ENCODE results near the gene PHLDA2. TPM values are rescaled to one million over a fixed set of nuclear protein-coding genes. Genes with fewer than 3 reads are reported as not detected.
A peak's percentile ranks its signal among the peaks of the same experiment; 100 is the strongest.
"Not testable (repeated sequence)": the region's sequence is repeated elsewhere in the genome, so short reads cannot be mapped to it uniquely, and the experiment has no call there.

PHLDA2 gene
- total RNA-seq, 1 experiment from 2014 or later: 34.4 TPM

DNA sequence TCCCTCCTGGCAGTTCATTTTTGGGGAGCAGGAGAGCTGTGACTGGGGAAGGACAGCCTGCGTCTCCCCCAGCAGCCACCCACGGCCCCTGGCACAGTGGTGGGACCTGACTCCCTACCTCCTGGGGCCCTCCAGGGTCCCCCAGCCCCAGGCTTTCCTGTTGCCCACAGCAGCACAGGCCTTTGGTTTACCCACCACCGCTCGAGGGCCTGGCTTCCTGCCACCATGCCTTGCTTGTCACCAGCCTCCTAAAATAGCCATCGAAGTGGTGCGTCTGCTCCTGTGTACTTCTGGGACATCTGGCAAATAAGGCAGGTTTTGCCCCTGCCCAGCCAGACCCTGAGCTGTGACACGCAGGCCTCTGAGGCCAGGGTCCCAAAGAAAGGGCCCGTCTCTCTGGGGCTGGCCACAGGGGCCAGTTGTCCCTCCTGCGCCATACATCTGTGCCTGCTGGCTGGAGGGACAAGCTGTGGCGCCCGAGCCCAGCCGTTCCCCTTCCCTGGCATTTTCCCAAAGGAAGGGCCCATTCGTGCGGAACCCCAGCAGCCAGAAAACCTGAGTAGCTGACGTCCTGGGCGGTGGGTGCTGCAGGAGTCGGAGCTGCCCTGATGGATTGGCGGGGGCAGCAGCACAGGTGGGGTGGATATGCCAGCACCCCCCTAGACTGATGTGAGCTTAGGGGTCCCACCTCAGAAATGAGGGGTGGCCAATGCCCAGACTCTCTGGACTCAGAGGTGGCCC, 14.6 kb downstream of the PHLDA2 start:
- DNase-seq (ENCODE audit: low spot score): no peak

DNA sequence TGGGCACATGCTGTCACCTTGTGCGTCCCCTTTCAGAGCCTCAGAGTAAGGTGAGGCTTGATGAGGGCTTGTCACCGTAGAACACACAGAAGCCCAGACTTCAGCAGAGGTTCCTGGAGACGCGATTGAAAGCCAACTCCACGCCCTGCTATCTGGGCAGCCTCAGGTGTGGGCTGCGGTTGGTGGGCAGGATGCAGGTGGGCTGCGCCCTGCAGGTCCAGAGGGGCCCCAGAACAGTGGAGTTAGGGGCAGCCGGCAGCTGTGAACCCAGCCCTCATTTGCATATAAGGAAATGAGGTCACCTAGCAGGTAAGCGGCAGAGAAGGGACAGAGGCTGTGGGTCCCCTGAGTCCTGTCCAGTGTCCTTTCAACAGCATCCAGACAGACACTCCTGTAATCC, 15.4 kb downstream of the PHLDA2 start:
- DNase-seq (ENCODE audit: low spot score): no peak

DNA sequence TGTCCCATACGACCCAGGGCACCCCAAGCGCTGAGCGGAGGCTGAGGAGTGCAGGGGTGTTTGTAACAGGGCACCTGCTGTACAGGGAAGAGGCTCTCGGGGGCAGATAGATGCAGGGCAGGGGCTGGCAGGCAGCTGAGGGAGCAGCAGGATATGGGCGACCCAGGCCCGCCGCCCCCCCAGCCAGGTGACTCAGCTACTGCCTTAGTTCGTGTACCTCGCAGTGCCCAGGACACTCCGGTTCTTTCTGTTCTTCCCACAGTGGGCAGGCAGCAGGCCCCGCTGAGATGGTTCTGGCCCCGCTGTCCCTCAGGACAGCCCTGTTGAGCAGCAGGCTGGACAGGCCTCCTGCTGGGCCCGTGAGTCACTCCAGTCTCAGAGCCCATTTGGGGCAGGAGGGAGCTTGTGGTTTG, 16.2 kb downstream of the PHLDA2 start:
- DNase-seq (ENCODE audit: low spot score): peak; percentile 74

DNA sequence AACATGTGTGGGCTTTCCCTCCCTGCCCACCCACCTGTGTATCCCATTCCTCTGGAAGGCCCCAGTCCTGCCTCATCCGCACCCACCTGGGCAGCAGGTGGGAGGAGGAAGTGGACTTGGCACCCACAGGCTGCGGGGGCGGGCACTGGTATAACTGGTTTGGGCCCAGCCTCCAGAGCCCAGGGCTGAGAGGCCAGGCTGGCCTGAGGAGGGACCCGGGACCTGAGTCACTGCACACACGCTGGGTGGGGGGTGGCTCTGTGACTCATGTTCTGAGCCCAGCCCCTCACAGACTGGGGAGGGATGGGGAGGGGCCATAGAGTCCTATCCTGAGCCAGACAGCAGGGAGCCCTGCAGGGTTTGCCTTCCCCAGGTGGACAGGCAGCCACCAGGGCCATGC, 16.7 kb downstream of the PHLDA2 start:
- DNase-seq (ENCODE audit: low spot score): peak; percentile 97

DNA sequence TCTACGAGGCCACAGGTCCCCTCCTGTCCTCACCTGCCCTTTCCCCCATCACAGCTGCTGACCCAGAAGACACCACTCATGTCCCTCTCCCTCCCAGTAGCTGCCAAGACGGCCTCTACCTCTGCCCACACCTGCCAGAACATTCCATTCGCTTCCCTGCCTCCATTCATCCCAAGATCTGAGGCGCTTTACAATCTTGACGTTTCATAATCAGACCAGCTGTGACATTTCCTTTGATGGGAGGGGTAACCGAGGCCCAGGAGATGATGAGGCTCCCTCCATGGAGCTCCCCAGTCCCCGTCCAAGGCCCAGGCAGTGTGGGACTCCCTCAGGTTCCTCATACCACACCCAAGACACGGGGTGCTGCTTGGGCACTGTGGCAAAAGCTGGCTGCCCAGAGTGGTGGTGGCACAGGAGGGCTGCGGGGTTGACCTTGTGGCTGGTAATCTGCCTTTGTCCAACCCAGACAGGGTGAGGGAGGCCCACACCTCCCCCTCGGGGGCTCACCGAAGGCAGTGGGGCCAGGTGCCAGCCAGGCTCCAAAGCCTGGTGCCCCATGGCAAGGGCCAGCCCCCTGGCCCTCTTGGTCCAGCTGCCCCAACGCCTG, 17.3 kb downstream of the PHLDA2 start:
- DNase-seq (ENCODE audit: low spot score): no peak

DNA sequence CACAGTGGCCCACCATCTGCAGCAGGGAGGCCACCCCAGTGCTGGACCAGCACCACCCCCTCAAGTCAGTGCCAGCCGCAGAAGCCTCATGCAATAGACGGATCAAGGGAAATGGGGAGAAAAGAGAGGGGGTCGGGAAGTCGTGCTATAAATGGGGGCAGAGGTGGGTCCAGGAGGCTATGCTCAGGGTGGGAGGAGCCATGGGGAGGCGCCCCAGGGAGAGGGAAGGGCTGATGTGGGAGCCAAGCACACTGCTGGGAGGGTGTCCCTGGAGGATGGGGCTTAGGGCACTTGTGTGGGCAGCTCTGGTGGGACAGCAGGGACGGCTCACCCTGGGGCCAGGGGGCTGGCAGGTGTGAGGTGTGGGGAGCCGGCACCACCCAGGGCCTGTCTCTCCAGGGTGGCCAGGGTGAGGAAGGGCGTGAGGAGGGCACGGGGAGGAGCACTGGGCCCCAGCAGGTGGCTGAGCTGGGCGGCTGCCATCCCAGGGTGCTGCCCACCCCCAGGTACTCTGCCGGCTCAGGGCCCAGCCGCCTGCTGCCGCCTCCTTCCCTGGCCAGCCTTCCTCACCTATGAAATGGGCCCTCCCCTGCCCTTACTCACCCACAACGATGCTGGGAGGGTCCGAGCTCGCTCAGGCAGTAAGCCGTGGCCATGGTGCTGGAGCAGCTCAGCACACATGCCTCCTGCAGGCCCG, 18.0 kb downstream of the PHLDA2 start:
- no peak for DNase-seq (ENCODE audit: low spot score)

DNA sequence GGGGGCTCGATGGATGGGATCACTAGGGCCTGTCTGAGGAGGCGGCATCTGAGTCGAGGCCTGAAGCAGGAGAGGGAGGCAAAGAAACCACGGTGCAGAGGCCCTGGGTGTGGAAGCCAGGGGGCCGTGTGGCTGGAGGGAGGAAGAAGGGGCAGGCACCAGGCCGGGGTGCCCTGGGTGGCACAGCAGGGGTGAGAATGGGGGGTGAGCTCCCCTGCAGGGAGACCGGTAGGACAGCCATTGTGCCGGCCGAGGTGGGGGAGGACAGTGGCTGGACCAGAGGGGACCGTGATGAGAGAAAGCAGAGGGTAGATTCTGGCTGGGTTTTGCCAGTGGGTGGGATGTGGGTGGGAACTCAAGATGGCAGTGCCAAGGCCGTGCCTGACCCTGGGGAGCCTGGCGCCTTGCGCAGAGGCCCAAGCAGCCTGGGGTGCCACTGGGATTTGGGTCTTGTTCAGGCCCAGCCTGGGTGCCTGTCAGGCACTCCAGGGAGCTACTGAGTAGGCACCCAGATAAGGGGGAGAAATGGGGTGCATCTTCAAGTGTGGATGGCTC, 18.7 kb downstream of the PHLDA2 start:
- DNase-seq (ENCODE audit: low spot score): no peak

DNA sequence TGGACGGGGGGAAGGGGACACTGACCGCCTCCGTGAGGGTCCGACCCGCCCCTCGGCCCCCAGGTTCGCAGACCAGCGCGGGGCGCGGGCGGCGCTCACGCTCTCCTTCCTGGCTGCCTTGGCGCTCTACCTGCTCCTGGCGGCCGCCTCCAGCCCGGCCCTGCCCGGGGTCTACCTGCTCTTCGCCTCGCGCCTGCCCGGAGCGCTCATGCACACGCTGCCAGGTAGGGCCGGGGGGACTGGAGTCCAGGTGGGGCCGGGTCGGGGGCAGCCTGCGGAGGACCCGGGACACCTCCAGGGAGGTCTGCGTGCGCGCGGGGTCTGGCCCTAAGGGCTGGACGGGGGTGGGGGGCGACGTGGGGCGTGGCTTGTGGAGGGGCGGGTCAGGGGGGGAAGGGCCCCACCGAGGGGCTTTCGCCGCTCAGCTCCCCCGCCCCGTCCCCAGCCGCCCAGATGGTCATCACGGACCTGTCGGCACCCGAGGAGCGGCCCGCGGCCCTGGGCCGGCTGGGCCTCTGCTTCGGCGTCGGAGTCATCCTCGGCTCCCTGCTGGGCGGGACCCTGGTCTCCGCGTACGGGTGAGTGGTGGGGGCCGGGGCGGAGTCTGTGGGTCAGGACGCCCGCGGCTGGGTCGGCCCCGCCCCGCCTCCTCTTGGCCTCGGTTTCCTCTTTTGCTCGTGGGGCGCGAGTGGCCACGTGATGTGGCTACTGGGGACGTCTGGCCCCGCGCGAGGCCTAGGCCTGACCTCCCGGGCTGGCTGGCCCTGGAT, 19.9 kb downstream of the PHLDA2 start:
- DNase-seq (ENCODE audit: low spot score): no peak

DNA sequence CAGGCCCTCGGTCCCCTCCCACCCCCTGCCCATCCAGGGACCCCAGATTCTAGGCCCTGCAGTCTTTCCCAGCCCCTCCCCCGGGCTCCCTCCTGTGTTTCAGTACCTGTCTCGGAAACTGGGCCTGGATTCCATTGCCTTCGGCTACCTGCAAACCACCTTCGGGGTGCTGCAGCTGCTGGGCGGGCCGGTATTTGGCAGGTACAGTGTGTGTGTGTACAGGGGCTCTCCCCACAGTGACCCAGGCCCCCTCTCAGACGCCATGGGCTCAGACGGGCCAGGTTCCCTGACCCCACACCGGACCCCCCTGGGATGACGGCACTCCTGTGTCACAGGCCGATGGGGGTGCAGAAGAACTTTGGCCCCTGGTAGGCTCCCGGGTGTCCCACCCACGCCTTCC, 21.1 kb downstream of the PHLDA2 start:
- no peak for DNase-seq (ENCODE audit: low spot score)

DNA sequence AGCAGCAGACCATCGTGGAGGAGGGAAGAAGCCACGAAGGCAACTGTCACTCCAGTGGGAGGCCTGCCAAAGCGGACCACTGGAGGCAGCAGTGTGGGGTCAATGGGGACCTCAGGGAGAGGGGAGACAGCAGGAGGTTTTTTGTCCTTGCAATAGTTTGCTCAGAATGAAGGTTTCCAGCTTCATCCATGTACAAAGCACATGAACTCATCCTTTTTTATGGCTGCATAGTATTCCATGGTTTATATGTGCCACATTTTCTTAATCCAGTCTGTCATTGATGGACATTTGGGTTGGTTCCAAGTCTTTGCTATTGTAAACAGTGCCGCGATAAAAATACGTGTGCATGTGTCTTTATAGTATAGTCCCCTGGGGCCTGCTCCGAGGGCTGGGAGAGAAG, 23.9 kb downstream of the PHLDA2 start:
- DNase-seq (ENCODE audit: low spot score): not testable (repeated sequence)

DNA sequence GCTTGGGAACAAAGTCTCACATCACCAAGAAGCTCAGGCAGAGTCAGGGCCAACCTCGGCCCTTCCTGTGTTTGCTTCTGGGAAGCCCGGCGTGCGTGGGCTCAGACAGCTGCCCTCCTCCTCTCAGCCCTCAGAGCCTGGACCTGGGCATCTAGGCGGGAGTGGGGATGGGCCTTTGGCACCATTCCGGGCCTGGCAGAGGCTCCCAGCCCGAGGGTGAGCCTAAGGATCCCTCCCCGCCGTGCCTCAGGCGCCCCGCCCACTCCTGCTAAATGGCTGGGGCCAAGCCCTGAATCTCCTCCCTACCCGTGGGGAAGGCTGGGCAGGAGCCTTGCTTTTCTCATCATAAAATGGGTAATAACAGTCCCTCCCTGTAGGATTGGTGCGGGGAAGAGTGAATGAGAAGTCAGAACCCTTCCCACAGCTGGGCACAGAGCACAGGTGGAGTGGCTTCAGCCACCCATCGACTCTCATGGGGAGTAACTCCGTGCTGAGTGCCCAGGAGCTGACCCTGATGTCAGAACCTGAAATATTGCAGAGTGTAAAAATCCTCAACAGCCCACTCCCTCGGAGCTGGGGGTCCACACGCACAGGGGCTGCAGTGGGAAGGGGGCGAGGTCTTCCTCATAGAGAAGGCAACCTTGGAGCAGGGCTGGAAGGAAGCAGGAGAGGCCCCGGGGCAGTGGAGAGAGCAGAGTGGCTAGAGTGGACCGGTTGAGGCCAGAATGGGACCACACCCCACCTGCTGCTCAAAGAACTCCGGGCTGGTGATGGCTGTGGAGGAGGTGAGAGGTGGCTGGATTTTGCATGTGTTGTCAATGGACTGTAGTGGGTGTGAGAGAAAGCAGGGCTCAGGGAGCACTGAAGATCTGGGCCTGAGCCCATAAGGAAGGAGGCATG, 24.8 kb downstream of the PHLDA2 start:
- DNase-seq (ENCODE audit: low spot score): no peak

DNA sequence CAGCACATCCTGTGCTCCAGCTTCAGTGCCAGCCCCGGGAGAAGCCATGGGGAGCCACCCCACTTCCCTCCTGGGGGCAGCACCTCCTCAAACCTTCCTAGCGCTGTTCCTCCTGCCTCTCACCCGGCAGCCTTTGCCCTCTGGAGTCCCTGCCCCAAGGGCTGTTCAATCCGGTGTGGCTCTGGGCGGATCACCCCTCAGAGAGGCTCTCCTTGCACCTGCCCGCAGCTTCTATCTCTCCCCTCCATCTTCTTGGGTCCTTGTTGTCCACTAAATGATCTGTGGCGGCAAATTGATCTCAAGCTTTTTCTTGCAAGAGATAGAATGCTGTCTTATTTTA, 25.6 kb downstream of the PHLDA2 start:
- DNase-seq (ENCODE audit: low spot score): no peak

DNA sequence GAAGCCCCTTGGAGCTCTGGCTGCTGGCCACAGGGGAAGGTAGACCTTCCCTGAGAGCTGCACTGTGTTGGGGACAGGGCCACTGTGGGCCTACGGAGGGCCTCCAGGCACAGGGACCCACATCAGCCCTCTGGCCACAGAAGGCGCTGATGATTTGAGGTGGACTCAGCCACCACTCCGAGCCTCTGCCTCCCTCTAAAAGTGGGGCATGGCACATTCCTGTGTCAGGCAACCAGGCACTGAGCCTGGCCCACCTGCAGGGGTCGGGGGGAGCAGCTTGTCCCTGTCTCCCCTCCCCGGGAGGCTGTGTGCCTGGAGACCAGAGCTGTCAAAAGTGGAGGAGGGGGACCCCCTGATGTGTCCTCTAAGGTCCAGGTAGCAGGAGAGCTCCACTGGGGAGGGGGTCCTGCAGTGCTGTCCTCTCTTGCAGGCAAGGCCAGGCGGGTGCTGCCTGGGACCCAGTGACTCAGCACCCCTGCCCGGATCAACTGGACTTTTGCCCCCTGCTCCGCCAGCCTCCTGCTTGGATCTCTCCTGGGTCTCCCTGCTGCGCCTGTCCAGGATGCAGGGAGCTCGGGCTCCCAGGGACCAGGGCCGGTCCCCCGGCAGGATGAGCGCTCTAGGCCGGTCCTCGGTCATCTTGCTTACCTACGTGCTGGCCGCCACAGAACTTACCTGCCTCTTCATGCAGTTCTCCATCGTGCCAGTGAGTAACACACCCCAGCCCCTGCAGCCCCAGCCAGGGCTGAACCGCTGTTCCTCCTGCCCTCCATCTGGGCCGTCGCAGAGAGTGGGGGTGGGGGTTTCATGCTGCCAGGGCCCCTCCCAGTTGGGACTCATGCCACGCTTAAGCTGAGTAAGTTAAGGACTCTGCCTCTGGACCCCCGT, 26.2 kb downstream of the PHLDA2 start:
- DNase-seq (ENCODE audit: low spot score): no peak

DNA sequence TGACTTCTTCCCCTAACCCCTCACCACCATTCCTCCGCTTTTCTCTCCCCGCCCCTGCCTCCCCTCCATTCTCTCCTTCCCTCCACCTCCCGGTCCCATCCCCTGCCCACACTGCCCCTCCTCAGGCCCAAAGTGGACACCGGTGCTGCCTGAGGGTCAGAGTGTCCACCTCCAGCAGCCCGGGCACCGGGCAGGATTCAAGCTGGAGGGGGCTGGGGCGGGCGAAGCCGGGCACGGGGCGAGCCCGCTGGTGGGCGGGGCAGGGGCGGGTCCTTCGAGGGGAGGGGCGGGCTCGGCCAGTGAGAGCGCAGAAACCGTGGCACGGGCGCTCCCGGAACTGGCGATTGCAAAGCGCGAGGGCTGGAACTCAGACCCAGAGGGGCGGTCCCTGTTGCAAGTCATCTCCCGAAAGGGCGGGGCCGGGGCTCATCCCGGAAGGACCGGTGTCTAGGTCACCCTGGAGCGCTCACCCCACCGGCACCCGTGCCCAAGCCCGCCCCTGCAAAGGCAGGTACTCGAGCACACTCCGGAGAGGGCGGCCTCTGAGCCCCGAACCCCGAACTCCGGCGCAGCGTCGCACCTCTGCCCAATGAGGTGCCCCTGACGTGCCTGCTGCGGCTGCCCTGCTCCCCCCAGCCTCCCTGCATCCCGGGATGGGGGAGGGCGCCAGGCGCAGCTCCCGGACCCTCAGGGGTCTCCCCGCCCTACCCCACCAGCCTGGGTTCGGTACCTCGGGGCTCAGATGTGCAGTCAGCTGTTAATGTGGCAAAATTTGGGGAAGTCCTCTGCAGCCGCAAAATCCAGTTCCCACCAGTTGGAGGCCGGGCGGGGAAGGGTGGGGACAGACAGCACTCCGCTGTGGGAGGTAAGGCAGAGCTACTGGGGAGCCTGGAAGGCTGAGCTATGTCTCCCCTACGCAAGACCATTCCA, 27.1 kb downstream of the PHLDA2 start:
- DNase-seq (ENCODE audit: low spot score): peak; percentile 94

DNA sequence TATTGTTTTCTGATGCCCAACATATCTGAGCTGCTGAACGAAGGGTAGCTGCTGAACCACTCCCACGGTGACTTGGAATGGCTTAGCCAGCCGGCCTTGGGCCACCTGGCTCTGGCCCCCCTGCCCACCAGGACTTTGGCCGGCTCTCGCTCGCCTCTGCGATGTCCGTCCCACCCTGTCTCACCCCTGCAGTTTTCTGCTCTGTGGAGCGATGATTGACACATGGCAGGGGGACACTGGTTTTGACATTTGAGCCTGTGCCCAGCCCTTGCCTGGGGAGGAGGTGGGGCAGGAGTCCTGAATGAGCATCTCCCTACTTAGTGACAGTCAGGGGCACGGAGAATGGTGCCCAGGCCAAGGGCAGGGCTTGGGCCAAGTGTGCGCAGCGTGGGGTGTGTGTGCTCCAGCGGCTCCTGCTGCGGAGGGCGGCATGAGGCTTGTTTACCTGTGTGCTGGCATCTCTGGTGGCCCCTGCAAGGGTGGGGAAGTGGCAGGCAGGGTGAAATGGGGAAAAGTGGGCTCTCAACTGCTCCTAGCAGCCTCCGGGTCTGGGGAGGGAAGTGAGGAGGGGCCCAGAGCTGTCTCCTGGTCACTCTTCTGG, 27.9 kb downstream of the PHLDA2 start:
- no peak for DNase-seq (ENCODE audit: low spot score)

DNA sequence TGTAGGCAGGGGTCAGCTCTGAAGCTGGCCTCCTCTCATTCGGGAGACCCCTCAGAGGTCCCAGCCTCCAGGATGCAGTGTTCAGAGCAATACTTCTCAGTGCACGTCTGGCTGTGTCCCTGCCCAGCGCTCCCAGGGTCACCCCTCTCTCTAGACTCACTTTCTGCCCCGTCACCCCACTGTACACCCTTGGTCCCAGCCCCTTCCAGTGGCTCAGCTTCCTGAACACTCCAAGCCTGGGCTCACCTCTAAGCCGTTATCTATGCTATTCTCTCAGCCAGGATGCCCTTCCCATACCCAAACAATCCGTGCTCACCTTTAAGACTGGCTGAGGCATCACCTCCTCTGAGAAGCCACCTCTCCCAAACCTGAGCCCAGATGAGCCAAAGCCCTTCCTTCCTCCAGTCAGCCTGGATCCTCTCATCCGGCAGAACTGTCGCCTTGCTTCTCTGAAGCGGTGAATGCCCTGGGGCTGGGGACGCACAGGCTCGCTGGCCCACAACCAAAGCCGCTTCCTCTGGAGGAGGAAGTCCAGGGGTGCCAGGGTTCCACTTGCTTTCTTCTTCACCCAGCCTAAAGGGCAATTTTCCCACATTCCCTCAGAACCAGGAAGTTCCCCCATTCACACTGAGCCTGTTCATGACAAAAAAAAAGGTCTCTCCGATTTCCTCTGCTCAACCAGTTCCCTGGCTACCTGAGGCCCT, 30.0 kb downstream of the PHLDA2 start:
- DNase-seq (ENCODE audit: low spot score): no peak

DNA sequence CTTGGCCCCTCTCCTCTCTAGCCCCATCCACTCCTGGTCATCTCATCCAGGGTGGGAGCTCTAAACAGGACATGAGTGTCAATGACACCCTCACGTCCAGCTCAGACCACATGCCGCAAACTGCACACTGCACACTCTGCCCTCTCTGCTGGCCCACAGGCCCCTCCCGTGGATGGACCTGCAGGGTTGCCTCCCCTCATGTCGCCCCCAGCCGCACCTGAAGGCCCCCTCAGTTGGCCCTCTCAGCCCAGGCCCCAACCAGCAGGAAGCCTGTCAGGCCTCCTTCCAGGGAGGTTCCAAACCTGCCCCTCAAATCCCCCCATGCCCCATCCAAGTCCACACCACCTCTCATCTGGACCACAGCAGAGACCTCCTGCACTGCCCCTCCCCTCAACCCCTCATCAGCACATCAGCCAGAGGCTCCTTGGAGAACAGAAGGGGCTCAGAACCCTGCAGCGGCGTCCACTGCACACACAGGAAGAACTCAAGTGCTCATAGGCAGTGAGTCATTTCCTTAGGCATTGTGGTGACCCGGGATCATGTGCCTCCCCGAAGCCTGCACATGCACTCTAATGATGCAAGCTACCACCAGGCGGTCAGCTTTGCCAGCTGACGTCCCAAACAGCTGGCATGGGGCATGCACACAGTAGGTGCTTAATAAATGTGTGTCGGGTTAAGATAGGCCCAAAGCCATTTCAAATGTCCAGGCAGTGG, 30.7 kb downstream of the PHLDA2 start:
- DNase-seq (ENCODE audit: low spot score): peak; percentile 96

Data from A172 (cell line).